SKM-1 (cell line): Measurements from ENCODE around the gene NINJ2.
"Not testable (repeated sequence)": the region's sequence is repeated elsewhere in the genome, so short reads cannot be mapped to it uniquely, and the experiment has no call there.

Source experiments
- DNase-seq: peaks from one replicate; lab custom pipeline; 2025; ENCODE audit not compliant: unreplicated experiment; lab: John Stamatoyannopoulos, UW

The NINJ2 gene

DNA sequence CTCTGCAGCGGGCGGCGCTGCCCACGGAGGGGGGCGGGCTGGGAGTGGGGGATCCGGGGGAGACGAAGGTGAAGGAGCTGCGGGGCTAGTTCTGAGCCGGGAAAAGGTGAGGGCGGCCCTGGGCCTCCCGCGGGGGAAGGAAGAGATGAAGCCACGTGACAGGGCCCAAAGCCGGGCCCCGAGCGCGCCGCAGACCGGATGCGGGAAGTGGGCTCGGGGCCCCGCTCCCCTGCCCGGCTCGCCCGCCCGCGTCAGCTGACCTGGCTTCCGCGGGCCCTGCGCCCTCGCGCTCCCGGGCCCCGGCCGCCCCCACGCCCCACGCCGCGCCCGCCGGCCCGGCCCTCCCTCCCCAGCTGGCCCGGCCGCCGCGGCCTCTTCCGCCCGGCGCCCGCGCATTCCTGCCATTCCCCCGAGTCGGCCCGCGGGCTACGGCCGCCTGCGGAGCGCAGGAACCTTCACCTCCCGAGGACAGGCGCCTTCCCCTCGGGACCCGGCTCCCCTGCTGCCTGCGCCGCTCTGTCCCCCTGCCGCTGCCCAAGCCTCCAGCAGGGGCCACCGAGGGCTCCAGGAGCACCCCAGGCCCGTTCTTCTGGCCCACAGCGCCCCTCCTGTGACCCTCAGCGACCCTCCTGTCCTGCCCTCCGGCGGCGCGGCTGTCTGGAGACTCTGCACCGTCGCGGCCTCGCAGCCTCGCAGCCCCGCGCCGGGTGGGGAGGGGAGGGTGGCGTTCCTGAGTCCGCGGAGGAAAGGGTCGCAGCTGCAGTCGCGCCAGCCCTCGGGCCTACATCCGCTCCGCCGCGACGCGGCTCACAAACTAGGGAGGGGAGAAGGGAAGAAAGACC is 20.4 kb downstream of the NINJ2 start:
- peak; percentile 21 for DNase-seq

DNA sequence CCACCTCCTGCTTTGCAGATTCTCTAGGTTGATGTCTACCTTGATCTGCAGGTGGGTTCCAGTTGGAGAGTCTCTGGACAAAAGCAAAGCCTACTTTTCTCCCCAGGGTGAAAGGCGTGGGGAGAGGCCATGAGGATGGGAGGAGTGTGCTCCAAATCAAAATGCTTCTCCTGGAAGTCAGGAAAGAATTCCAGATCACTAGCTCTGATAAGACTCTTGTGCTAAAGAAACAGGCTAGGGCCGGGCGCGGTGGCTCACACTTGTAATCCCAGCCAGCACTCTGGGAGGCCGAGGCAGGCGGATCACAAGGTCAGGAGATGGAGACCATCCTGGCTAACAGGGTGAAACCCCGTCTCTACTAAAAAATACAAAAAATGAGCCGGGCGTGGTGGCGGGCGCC is 21.9 kb downstream of the NINJ2 start:
- DNase-seq = not testable (repeated sequence)

DNA sequence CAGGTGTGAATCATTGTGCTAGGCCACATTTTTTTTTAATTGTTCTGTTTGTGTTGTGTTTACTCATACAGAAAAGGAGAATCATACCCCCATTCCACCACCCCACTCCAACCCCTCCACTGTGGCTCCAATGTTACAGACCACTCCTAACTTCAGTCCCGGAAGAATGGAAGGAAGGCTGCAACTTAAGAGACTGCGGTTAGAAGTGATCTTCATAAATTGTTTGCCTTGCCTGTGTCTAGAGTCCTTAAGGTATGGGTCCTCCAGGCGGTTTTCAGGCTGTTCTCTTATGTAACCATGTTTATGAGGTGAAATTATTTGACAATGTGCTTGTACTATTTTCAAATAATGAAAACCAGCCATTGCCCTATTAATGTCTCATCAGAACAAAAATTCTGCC is 22.5 kb downstream of the NINJ2 start:
- DNase-seq = no peak

- DNase-seq = no peak
Observed at GRCh38 chr12:639988-640387, 23.3 kb downstream of the NINJ2 start.

DNA sequence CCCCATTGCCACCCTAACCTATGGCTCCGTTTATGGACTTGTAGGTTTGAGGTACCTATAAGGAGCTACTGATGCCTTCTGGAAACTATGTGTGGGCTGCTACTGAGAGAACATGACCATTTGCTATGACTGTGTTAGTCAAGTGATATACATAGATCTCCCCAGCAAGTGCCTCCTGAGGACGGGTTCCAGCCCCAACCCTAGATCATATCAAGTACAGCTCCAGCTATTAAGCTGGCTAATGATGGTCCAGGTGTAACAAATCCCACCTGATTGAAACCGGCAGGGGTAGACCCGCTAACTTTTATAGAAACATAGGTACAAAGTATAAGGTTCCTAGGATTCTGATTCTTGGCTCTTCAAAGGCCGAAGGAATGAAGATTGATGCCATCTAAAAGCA is 23.7 kb downstream of the NINJ2 start:
- DNase-seq = no peak

GRCh38 chr12:638953-639557 is 24.2 kb downstream of the NINJ2 start:
- DNase-seq = no peak

DNA sequence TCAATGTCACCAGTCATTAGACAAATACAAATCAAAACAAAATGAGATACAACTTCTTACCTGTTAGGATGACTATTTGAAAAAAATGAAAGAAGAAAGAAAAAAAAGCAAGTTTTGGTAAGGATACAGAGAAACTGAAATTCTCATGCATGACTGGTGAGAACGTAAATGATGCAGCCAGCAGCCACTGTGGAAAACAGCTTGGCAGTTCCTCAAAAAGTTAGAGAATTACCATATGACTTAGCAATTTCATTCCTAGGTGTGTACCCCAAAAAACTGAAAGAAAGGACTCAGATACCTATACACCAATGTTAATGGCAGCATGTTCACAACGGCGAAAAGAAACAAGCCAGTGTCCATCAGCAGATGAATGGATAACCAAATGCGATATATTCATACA is 26.6 kb downstream of the NINJ2 start:
- no peak for DNase-seq

- no peak for DNase-seq
Observed at GRCh38 chr12:633731-634130, 29.5 kb downstream of the NINJ2 start.

DNA sequence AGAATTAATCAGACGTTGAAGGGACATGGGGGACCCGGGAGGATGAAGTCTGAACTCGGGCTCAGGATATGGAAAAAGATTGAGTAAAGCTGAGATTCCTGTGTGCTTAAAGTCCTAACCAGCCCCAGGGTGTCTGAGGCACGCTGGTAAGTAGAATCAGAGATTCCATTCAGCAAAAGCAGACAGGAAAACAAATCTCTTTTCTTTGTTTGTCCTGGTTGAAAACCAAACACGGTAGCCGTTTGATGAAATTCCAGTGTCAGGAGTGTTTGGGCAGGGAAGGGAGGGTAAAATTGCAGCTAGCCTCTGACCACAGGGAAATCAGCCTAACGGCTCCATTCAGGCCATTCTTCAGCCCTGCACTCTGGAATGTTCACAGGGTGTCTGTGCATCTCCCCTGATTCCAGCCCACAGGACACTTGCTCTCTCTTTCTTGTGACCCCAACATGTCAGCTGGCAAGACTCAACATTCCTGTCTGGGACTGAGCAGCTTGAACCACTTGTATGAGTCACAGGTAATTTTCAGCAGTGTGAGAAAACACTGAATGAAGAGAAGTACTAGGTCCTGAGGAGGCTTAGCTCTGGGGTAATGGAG is 31.0 kb downstream of the NINJ2 start:
- no peak for DNase-seq

GRCh38 chr12:630656-631632 is 32.3 kb downstream of the NINJ2 start:
- DNase-seq = peak; percentile 27

DNA sequence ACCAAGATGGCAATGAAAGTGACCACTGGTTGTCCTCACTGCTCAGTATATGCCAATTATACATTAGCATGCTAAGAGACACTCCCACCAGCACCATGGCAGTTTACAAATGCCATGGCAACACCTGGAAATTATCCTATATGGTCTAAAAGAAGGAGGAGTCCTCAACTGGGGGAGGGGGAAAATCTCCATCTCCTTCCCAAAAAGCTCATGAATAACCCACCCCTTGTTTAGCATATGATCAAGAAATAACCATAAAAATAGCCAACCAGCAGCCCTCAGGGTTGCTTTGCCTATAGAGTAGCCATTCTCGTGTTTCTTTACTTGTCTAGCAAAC is 34.5 kb downstream of the NINJ2 start:
- not testable (repeated sequence) for DNase-seq

- no peak for DNase-seq
Observed at GRCh38 chr12:627863-628741, 35.1 kb downstream of the NINJ2 start.

- DNase-seq = no peak
Observed at GRCh38 chr12:627285-627684, 36.0 kb downstream of the NINJ2 start.

- DNase-seq = no peak
Observed at GRCh38 chr12:625998-626397, 37.2 kb downstream of the NINJ2 start.

GRCh38 chr12:623865-624372 is 39.3 kb downstream of the NINJ2 start:
- DNase-seq = no peak

DNA sequence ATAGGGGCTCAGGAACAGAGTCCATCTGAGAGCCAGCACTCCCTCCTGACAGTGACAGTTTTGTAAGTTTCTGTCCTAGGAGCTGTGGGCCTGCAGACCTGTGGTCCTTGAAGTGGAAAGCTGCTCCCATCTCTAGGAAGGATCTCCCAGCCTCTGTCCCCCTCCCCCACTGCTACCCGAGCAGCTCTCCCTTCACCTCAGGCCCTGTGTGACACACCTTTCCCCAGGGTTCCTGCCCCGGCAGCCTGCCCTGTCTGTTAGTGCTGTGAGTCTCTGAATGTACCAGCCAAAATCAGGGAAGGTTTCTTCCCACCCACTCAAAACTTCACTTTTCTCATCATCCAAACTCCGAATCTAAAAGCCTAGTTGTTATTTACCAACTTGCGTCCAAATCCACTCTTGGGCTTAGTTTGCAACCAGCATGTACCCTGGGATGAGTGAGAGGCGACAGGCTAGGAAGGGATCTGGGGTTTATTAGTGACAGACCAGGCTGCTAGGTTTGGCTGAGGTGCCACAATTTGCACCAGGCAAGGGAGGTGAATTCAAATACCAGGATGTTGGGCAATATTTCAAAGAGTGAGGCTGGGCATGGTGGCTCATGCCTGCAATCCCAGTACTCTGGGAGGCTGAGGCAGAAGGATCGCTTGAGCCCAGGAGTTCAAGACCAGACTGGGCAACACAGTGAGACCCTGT is 39.9 kb downstream of the NINJ2 start:
- no peak for DNase-seq

DNA sequence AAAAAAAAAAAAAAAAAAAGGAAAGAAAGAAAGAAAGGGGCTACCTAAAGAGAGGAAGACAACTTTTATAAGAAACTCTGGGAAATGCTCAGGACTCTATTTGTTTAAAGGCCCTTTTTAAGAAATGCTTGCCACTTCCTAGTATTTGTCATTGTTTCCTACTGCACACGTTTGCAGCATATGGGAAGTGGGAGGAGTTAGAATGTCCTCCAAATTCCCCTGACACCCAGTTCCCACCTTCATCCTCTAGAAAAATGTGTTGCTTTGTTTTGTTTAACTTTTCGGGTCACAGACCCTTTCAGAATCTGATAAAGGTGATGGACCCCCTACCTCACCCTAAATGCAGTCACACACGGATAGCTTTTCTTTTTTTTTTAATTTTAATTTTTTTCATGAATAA is 40.8 kb downstream of the NINJ2 start:
- no peak for DNase-seq

GRCh38 chr12:619346-619745 is 43.9 kb downstream of the NINJ2 start:
- DNase-seq = no peak

GRCh38 chr12:618605-619004 is 44.6 kb downstream of the NINJ2 start:
- no peak for DNase-seq
